Epithelial cell of prostate (primary cell): ENCODE measurements around the gene EARS2.
"Not testable (repeated sequence)": the region's sequence is repeated elsewhere in the genome, so short reads cannot be mapped to it uniquely, and the experiment has no call there.

Source experiments
- DNase-seq: peaks from one replicate; pipeline ENCODE4 v3.0.0-alpha.2; 2011; ENCODE audit warnings: low read depth, low spot score
- H3K27ac ChIP-seq: fragments of 450-650 bp; 2 replicates; pipeline ENCODE4 v1.5.1; 2017; ENCODE audit warnings: mild to moderate bottlenecking

EARS2 gene

DNA sequence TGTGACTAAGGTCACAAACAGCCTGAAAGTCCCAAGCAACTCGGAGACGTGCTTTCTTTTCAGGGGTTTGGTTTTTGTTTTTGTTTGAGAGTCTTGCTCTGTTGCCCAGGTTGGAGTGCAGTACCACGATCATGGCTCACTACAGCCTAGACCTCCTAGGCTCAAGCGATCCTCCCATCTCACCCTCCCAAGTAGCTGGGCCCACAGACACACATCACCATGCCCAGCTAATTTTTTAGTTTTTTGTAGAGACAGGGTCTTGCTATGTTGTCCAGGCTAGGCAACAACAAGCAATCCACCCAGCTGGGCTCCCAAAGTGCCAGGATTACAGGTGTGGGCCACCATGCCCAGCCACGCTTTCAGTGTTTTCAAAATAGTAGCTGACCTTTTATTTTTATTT lies 27.1 kb downstream of the EARS2 start:
- DNase-seq: no peak
- H3K27ac ChIP-seq: no peak overlapping the region

DNA sequence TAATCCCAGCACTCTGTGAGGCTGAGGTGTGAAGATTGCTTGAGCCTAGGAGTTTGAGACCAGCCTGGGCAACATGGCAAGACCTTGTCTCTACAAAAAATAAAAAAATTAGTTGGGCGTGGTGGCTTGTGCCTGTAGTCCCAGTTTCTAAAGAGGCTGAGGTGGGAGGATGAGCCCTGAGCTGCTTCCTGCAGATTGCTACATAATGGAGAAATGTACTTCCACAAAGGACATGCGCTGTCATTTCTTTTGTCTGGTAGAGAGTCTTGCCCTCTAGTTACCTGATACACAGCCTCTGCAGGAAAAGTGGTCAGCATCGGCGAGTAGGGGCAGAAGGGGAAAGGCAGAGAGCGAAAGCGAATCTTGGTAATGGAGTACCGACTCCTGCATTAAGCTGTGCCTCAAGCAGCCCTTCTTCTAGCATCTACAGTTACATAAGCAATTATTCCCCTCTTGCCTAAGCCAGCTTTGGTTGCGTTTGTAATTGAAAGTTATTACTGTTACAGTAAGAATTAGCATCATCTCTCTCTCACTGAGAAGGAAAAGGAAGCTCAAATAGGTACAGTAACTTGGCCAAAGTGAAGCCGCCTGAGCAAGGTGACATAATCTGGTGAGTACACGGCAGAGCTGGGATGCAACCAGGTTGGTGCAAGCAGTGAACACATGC lies 28.4 kb downstream of the EARS2 start:
- no peak for DNase-seq
- no peak overlapping the region for H3K27ac ChIP-seq

DNA sequence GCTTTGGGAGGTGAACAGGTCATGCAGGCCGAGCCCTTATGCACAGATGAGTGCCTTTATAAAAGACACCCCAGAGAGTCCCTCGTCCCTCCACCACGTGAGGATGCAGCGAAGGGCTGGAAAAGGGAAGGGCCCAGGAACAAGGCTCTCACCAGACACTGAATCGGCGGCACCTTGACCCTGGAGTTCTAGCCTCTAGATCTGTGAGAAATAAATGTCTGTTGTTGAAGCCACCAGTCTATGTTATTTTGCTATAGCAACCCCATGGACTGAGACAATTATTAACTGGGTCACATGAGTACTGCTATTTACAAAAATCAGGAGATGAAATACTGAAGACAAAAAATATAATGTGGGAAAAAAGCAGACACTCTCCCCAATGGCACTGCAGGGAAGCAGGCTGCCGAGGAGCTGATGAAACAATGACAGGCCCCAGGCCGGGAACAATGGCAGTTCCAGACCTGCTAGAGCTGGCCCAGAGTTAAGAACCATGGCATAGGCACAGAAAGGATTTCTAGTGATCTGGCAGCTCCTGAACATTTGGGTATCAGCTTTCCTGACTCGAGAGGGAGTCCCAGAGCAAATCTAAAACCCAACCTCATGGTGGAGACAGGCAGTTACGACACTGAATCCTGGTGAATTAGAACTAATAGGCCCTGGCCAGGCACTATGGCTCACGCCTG lies 29.0 kb downstream of the EARS2 start:
- no peak for DNase-seq
- H3K27ac ChIP-seq: no peak overlapping the region

DNA sequence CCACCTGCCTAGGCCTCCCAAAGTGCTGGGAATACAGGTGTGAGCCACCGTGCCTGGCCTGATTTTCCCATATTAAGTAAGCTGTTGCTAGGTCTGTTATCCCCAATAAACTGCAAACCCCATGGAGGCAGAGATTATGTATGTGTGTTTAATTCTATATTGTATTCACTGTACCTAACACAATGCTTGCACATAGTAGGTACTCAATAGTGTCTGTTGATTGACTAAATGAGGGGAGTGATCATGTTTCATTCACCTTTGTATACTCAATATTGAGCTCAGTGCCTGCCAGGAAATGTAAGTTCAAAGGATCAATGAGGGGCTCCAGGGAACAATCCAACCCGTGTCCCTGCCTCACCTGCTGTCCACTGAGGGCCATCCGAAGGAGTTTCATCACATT lies 32.3 kb downstream of the EARS2 start:
- no peak for DNase-seq
- no peak overlapping the region for H3K27ac ChIP-seq

GRCh38 chr16:23523876-23524385 lies 33.2 kb downstream of the EARS2 start:
- no peak overlapping the region for H3K27ac ChIP-seq
- DNase-seq: no peak

- H3K27ac ChIP-seq: no peak overlapping the region
- DNase-seq: no peak
Observed at GRCh38 chr16:23523321-23523720, 33.8 kb downstream of the EARS2 start.

DNA sequence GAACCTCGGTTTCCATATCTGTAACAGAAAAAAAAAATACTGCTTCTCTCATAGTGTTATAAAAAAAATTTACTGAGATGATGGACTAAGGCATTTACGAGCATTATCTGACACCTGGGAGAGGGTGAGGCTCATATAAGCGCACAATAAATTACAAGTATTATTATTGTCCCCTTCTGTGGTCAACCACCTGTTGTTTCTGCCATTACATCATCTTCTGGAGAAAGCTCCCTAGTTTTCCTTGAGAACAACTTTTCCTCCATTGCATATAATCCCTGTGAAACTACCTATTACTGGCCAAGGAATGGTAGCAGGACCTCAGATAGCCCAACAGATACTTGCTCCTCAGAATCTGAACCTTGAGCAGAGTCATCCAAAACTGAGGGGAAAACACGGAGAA lies 35.2 kb downstream of the EARS2 start:
- DNase-seq: no peak
- H3K27ac ChIP-seq: no peak overlapping the region

- H3K27ac ChIP-seq: no peak overlapping the region
Observed at GRCh38 chr16:23521037-23521743, 36.0 kb downstream of the EARS2 start.

DNA sequence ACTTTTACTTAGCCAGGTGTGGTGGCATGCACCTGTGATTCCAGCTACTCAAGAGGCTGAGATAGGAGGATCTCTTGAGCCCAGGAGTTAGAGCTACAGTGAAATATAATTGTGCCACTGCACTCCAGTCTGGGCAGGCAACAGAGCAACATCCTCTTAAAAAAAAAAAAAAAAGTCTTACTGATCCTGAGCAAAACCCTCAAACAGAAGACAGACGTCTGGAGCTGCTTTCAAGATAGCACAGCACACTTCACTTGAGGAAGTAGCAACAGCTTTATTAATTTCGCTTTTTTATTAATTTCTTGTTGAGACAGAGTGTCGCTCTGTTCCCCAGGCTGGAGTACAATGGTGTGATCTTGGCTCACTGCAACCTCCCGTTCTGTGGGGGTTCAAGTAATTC lies 36.6 kb downstream of the EARS2 start:
- DNase-seq: no peak
- H3K27ac ChIP-seq: no peak overlapping the region

More at GRCh38 chr16:23521037-23521743, 36.0 kb downstream of the EARS2 start:
- no peak for DNase-seq

DNA sequence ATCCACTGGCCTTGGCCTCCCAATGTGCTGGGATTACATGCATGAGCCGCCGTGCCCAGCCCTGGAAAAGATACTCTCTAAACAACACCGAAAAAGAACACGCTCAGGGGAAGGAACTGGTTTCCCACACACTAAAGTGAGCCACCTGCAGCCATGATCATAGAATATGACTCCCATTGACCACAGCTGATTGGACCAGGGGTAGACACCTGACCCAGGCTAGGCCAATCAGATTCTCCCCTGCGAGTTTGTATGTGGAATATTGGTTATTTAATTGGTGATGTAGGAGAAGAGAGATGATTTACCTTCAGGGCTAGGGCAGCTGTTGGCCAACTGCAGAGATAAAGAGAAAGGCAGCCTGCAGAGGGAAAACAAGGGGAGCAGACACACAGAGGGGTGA lies 37.9 kb downstream of the EARS2 start:
- H3K27ac ChIP-seq: no peak overlapping the region
- no peak for DNase-seq

GRCh38 chr16:23518435-23518891 lies 38.7 kb downstream of the EARS2 start:
- H3K27ac ChIP-seq: no peak overlapping the region

GRCh38 chr16:23516366-23517137 lies 40.6 kb downstream of the EARS2 start:
- no peak for DNase-seq

More at GRCh38 chr16:23518435-23518891, 38.7 kb downstream of the EARS2 start:
- DNase-seq: no peak

DNA sequence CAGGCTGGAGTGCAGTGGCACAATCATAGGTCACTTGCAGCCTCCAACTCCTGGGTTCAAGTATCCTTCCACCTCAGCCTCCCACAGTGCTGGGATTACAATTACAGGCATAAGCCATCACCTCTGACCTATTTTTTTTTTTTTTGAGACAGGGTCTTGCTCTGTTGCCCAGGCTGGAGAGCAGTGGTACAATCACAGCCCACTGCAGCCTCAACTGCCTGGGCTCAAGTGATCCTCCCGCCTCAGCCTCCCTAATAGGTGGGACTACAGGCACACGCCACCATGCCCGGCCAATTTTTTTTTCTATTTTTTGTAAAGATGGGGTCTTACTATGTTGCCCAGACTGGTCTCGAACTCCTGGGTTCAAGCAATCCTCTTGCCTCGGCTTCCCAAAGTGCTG lies 41.3 kb downstream of the EARS2 start:
- no peak for DNase-seq
- no peak overlapping the region for H3K27ac ChIP-seq

More at GRCh38 chr16:23516366-23517137, 40.6 kb downstream of the EARS2 start:
- no peak overlapping the region for H3K27ac ChIP-seq

- no peak overlapping the region for H3K27ac ChIP-seq
- DNase-seq: no peak
Observed at GRCh38 chr16:23514381-23515152, 42.6 kb downstream of the EARS2 start.

DNA sequence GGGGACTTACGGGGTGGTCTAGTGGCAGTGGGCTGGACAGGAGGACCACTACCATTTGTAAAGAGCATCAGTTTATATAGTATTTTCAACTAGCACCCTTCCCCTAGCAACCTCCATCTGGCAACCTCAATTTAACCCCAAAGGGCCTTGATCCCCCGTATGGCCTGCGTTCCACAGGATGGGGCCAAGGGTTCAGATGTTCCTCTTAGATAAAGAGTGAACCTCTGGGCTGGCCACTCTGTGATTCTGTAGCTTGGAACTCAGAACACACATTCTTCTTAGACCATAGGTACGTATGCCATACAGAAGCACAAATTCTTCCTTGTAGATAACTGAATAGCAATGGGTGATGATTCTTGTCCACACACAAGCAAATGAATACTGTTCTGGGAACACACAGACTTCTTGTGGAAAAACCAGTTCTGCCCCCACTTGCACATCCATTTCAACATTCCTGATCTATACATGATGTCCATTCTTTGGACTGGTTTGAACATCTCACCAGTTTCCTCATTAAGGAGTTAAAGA lies 44.9 kb downstream of the EARS2 start:
- DNase-seq: no peak

GRCh38 chr16:23511731-23512130 lies 45.4 kb downstream of the EARS2 start:
- no peak overlapping the region for H3K27ac ChIP-seq
- no peak for DNase-seq

More for the DNA sequence above, 44.9 kb downstream of the EARS2 start:
- no peak overlapping the region for H3K27ac ChIP-seq

DNA sequence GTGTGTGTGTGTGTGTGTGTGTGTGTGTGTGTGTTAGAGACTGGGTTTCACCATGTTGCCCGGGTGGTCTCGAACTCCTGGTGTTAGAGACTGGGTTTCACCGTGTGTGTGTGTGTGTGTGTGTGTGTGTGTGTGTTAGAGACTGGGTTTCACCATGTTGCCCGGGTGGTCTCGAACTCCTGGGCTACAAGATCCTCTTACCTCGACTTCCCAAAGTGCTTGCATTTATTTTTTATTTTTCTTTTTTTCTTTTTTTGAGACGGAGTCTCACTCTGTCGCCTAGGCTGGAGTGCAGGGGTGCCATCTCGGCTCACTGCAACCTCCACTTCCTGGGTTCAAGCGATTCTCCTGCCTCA lies 46.3 kb downstream of the EARS2 start:
- not testable (repeated sequence) for H3K27ac ChIP-seq, DNase-seq

GRCh38 chr16:23510164-23510914 lies 46.8 kb downstream of the EARS2 start, which contains the start of gene GGA2:
GGA2 (minus strand) TSS chr16:23510494; CDS start chr16:23510411, 83 bp downstream.
- H3K27ac ChIP-seq: no peak within 1 kb of the TSS

GRCh38 chr16:23509782-23510163 lies 47.4 kb downstream of the EARS2 start:
- DNase-seq: no peak
- no peak overlapping the region for H3K27ac ChIP-seq

More at GRCh38 chr16:23510164-23510914, 46.8 kb downstream of the EARS2 start, which contains the start of gene GGA2:
- DNase-seq: no peak
